ENCODE results near the gene RAP2A.

The RAP2A gene

DNA sequence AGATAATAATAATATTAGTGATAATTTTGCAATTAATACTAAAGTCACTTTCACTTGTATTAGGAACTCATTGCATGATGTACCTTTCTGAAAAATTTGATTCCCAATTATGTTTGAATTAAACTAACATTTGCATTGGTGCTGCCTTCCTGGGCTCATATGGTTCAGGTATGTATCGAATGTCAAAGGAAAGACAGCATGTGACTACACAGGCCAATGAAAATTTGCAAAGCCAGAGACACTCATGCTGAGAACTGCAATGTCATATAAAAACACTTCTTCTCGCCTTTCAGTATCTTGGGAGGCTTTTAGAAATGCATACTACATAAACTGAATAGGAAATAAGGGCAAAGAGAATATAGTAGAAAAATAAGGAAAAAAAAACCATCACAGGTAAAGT, 44.3 kb downstream of the RAP2A start:
- in situ Hi-C loops (cut with HindIII; ENCODE audit: low pct_ligation_motif_present, low pct_unique_long_range_greater_than_20kb, low sequenced_read_pairs): no loop called here
- DNase-seq: no peak

DNA sequence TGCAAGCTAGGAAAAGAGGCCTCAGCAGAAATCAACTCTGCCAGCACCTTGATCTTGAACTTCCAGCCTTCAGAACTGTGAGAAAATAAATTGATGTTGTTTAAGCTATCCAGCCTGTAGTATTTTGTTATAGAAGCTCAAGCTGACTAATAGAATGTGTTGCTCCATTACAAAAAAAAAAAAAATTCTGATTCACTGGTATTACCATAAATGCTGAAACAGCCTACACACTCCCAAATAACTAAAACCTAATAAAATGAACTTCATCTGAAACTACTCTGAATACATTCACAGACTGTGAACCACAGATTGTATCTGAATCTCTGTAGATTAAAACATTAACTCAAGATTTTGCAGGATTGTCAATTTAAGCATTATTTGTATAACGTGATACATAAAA, 49.5 kb downstream of the RAP2A start:
- no peak for DNase-seq
- in situ Hi-C loops (cut with HindIII; ENCODE audit: low pct_ligation_motif_present, low pct_unique_long_range_greater_than_20kb, low sequenced_read_pairs): no loop called here

DNA sequence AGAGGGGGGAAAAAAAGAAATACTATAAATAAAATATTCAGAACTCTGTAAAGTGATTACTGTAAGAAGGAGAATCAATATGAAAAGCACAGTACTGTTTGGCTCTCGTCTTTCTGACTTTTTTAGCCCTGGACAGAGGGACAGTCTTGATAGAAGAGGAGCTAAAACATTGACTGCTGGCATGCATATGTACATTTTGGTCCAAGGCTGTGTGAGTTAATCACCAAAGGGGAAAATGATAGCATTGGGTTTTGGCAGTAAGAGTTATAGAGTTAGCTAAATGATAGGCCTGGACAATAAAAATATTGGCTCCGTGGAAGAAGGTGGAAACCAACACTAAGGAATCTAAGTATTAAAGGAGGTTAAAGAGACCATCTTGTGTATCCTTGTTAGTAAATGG, 50.3 kb downstream of the RAP2A start:
- DNase-seq: no peak
- in situ Hi-C loops (cut with HindIII; ENCODE audit: low pct_ligation_motif_present, low pct_unique_long_range_greater_than_20kb, low sequenced_read_pairs): no loop called here

DNA sequence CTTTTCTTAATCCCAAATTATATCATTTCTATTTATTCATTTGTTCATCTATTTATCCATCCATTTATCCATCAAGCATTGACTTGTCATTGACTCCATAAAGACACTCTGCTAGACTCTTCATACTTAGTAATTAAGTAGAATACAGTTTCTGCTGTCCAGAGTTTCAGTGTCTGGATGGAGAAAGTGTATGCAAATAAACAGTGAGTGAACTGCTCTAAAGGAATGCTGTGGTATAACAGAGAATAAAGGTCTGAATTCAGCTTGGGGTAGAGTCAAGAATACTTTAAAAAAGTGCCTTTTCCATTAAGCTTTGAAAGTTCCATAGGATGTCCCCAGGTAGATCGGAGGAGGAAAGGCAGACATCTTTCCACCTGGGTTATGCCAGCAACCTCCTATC, 51.4 kb downstream of the RAP2A start:
- DNase-seq: no peak
- in situ Hi-C loops (cut with HindIII; ENCODE audit: low pct_ligation_motif_present, low pct_unique_long_range_greater_than_20kb, low sequenced_read_pairs): no loop called here

DNA sequence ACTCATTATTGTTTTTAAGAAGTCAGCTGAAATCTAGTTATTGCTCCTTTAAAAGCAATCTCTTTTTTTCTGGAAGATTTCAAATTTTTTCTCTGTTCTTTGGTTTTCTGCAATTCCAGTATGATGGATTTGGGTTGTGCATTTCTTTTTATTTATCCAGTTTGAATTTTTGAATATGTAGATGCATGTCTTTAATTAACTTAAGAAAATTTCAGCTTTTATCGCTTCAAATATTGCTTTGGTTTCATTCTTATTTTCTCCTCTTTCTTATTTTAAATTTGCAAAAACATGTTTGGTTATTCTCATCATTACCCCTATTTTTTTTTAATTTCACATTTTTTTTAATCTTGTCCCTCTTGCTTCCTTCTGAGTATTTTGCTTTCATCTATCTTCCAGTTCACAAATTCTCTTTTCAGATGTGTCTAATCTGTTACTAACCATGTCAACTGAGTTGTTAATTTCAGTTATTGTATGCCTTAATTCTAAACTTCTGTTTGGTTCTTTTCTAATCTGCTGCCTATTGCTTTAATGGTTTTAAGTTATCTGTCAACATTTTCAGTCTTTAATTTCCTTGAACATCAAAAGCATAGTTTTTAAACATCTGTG, 56.8 kb downstream of the RAP2A start:
- no peak for DNase-seq
- in situ Hi-C loops (cut with HindIII; ENCODE audit: low pct_ligation_motif_present, low pct_unique_long_range_greater_than_20kb, low sequenced_read_pairs): no loop called here

DNA sequence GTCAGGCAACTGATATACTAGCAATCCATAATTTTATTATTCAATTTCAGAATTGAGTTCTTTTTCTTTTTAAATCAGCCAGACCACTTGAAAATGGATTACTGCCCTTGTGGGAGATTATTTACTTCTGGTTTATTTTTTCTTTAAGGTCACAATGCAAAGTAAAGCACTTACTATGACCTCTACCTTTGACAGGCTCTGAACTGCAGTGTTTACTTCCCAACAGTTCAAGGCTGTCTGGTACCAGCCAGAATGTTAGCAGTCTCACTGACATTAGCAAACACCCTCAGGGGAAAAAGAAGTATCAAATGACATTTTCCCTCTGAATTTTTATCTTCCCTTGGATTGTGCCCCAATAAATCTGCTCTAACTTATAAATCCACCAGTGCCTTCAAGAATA, 57.5 kb downstream of the RAP2A start:
- in situ Hi-C loops (cut with HindIII; ENCODE audit: low pct_ligation_motif_present, low pct_unique_long_range_greater_than_20kb, low sequenced_read_pairs): no loop called here
- no peak for DNase-seq

DNA sequence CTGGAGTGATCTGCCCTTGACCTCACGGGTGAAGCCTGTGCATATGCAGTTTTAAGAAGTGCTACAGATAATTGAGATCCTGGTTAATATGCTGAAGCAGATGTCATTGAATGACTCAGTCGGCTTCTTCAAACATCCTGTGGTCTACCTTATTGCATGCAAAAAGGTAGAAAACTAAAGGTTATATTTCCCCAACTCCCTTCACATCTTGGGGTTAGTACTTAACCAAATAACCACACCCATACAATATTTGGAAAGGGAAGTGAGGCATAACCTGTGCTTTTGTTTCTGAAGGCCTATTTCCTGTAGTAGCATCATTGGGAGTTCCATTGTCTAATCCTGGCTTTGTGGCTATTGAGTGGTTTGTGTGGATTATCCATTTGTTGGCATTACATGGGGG, 58.3 kb downstream of the RAP2A start:
- no peak for DNase-seq
- in situ Hi-C loops (cut with HindIII; ENCODE audit: low pct_ligation_motif_present, low pct_unique_long_range_greater_than_20kb, low sequenced_read_pairs): no loop called here

DNA sequence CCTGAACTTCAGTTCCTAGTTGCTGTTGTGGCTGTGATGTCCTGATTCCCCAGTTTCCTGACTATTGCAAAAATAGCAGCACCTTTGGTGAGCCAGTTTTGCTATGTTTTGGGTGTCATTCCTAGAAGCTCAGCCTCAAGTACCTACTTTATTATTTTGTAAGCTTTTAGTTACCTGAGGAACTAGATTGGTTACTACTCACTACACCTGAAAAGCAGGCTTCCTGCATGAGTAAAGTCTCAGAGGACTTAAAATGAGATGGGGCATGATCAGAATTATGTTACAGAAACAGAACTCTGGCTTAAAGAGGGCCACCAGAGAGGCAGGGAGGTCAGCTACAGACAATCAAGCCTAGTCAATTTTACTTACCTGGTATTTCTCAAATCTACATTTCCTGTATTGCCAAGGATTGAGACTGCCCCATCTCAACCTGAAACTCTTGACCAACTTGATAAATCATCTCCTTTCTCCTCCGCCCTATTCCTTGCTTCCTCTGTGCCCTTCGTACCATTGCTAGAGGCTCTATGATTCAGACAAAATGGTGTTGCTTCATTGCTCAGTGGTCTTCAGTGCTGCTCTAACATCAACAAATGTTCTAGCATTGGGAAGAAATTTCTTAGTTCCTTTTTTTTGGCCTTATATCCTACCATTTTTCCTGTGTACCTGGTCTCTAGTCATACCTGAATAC, 58.9 kb downstream of the RAP2A start:
- in situ Hi-C loops (cut with HindIII; ENCODE audit: low pct_ligation_motif_present, low pct_unique_long_range_greater_than_20kb, low sequenced_read_pairs): no loop called here
- DNase-seq: no peak

DNA sequence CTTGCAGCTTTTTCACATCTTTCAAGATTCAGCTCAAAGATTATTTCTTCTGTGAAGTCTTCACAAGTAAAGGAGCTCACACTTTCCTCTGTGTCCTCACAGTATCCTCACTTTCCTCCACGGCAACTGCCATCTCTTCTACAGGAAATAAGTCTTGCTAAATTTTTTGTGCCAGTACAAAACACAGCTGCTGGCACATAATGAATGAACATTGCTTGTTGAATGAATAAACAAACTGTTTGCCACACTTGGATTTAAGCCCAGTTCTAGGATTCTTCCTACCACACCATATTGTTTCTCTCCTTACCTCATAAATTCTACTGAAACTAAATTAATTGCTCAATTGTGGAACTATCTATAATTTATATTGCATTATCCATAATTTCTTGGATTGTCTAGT, 59.5 kb downstream of the RAP2A start:
- in situ Hi-C loops (cut with HindIII; ENCODE audit: low pct_ligation_motif_present, low pct_unique_long_range_greater_than_20kb, low sequenced_read_pairs): no loop called here
- no peak for DNase-seq

DNA sequence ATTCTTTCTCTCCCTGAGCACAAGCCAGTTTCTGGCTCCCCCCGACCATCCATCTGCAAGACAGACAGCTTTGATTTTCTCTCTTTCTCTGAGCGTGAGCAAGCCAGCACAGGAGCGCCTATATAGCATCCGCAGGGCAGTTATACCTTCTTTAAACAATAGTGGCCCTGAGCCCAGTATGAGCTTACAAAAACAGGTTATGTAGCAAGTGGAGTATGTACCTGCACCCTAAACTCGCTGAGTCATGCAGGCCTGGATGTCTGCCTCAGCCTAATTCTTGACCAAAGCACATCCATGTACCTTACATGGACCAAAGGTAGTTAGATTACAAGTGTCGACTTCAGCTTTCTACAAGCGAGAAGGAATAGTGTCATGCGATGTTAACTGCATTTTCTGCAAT, 61.7 kb downstream of the RAP2A start:
- in situ Hi-C loops (cut with HindIII; ENCODE audit: low pct_ligation_motif_present, low pct_unique_long_range_greater_than_20kb, low sequenced_read_pairs): no loop called here
- no peak for DNase-seq

DNA sequence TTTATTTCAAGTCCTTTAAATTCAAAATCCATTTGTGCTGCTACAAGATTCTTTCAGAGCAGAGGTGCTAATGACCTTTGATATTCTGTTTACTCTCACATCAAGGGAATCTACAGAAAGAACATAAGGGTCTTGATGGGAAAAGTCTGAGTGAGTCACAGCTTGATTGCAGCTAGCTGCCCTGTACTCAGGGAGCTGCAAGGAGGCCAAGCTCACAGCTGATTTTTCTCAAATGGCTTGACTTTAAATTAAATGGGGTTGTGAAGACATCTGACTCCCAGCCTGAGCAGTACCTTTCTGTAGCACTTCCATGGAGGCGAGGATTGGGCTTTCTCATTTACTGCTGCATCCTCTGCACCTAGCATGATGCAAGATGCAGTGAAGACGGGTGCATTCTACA, 62.5 kb downstream of the RAP2A start:
- in situ Hi-C loops (cut with HindIII; ENCODE audit: low pct_ligation_motif_present, low pct_unique_long_range_greater_than_20kb, low sequenced_read_pairs): no loop called here
- DNase-seq: no peak

DNA sequence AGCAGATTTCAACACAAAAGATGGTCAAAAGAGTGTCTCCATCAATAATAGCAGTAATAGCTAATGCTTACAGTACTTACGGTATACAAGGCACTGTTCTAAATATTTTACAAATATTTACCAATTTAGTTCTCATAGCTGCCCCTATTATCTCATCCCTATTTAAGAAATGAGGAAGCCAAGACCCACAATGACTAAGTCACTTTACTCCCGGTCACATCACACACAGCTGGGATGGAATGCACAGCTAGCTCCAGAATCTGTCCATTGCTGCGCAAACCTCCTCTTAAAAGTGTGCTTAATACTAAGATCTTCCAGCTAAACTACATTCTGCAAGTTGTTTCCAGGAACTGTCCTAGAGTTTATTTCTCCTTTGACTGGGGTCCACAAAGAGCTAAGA, 63.4 kb downstream of the RAP2A start:
- no peak for DNase-seq
- in situ Hi-C loops (cut with HindIII; ENCODE audit: low pct_ligation_motif_present, low pct_unique_long_range_greater_than_20kb, low sequenced_read_pairs): no loop called here

DNA sequence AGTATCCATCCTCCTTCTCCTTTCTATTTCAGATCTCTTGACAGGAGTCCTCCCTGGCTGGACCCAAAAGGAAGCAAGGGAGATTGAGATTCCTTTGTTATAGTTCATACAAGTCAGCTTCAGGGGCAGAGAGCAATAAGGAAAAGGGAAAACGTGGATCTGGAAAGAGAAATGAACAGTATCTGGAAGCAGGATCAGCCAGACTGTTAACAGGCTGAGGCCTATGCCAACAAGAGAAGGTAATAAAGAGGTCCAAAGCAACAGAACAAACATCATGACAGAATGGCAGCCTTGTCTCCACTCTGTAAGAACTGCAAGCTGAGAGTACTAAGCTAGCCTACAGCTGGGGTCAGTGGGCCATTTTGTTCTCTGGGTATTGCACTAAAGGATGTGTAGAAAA, 64.5 kb downstream of the RAP2A start:
- no peak for DNase-seq

DNA sequence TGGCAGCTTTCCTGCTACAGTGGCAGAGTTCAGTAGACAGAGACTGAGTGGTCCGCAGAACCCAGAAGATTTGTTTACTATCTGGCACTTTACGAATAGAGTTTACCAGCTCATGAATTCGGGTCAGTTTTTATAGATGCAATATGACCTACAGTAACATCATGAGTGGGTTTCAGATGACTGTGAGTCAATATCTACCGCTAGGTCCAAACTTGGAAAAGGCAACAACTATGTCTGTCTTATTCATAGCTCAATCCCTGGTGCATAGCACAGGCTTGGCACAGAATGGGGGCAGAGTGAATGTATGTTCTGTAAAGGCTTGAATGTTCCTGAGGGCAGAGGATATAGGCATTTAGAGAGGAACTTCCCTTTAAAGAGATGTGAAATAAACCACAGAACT, 65.2 kb downstream of the RAP2A start:
- in situ Hi-C loops (cut with HindIII; ENCODE audit: low pct_ligation_motif_present, low pct_unique_long_range_greater_than_20kb, low sequenced_read_pairs): no loop called here
- DNase-seq: no peak

More for the DNA sequence above, 64.5 kb downstream of the RAP2A start:
- in situ Hi-C loops (cut with HindIII; ENCODE audit: low pct_ligation_motif_present, low pct_unique_long_range_greater_than_20kb, low sequenced_read_pairs): no loop called here

DNA sequence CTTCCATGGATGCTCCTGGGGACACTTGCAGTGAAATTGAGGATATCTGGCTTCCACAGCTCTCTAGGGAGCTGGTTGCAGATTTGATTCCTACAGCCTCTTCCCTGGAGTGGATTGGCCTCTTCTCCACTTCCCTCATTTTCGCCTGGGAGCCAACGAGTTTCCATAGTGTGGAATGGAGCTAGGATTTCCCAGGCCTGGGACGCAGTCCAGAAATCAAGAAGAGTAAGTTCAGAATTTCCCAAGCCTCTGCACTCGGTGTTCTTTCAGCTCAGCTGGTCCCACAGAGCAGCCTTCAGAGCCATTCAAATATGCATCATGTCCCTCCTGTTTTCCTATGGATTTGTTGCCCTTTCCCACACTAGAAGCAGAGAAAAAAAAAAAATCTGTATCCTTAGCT, 68.2 kb downstream of the RAP2A start:
- in situ Hi-C loops (cut with HindIII; ENCODE audit: low pct_ligation_motif_present, low pct_unique_long_range_greater_than_20kb, low sequenced_read_pairs): no loop called here
- no peak for DNase-seq

DNA sequence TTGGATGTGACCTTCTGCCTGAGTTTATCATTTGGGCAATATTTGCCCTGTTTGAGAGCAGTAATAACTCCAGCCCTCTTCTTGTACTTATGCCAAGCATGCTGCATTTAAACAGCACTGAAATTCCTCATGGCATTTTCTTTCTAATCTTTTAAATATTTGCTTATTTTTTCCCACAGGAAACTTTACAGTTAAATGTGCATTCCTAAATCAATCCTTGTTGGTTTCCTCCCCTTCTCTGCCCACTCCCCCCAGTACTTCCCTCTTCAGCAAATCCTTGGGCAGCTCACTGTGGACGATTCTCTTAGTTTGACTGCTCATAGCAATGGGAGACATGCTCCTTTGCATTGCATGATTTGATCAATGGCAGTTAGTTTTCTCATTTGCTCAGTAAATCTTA, 68.7 kb downstream of the RAP2A start:
- DNase-seq: no peak
- in situ Hi-C loops (cut with HindIII; ENCODE audit: low pct_ligation_motif_present, low pct_unique_long_range_greater_than_20kb, low sequenced_read_pairs): no loop called here

DNA sequence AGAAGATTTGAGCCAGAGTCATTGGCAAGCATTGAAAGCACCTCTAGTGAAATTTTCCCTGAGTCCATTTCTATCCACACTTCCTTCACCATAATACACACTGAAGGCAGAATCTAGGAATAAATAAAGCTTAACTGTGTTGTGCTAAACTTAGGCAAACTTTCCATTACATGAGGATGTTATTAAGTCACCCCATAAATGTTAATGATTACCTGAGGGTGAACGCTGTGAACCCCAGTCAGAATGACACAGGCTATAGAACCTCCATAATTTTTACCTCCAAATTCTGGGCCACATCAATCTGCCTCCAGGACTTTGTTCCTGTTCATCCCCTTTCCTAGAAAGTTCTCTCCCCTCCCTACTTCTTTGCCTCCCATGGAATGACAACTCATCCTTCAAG, 71.0 kb downstream of the RAP2A start:
- DNase-seq: no peak
- in situ Hi-C loops (cut with HindIII; ENCODE audit: low pct_ligation_motif_present, low pct_unique_long_range_greater_than_20kb, low sequenced_read_pairs): no loop called here

DNA sequence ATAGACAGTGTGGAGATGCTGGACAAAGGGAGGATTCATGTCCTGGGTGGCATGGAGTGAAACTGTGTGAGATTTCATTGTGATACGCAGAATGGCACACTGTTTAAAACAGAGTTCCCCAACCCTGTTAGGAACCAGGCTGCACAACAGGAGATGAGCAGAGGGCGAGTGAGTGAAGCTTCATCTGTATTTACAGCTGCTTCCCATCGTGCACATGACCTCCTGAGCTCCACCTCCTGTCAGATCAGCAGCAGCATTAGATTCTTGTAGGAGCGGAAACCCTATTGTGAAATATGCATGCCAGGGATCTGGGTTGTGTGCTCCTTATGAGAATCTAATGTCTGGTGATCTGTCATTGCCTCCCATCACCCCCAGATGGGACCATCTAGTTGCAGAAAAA, 72.5 kb downstream of the RAP2A start:
- no peak for DNase-seq
- in situ Hi-C loops (cut with HindIII; ENCODE audit: low pct_ligation_motif_present, low pct_unique_long_range_greater_than_20kb, low sequenced_read_pairs): no loop called here

DNA sequence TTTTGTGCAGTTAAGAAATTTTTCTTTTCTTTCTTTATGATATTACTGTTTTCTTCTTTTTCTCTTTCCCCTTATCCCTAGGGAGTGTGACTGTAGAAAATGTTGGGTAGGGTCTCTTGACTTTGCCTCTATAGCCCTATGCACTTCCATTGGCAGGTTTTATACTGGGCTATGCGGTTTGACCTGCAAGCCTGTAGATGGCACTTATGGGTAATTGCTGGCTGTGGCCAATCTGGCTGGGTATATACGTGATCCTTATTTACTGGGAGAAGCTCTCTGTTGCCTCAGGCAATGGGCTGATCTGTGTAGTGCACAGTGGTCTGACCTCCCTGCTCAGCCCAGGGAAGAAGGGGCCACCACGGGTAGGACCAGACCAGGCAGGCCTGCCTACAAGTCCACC, 78.8 kb downstream of the RAP2A start:
- in situ Hi-C loops (cut with HindIII; ENCODE audit: low pct_ligation_motif_present, low pct_unique_long_range_greater_than_20kb, low sequenced_read_pairs): no loop called here
- DNase-seq: no peak

DNA sequence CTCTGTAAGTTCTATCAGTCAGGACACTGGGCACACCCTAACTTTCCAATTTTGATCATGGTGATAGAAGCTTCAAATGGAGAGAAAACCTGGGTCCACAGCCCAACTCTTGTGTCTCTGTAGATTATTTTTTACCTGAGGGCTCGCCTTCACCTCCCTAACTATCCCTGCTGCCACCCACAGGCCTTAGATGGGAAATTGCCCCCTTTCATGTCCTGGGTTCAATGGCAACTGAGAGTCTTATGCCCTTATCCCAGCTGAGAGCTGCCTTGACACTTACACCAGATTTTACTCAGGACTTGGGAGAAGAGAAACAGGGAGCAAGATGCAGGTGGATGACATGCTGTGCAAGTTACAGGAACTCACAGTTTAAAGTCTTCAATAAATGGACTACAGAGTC, 81.7 kb downstream of the RAP2A start:
- in situ Hi-C loops (cut with HindIII; ENCODE audit: low pct_ligation_motif_present, low pct_unique_long_range_greater_than_20kb, low sequenced_read_pairs): no loop called here
- no peak for DNase-seq

DNA sequence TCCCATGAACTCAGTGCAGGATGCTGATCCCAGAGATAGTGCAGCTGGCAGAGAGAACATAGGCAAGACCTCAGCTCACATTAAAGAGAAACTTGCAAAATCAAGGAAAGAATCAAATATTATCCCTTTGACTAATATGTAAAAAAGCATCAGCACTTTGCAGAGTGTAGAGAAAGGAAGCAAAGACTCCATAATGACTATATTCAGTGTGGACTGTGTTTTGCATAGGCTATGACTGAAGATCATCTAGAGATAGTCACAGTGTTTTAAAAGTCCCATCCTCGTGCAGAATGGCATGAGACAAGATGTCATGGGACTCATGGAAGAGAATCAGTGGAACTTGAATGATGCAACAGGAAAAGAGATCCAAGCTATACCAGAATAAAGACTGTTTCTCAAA, 84.0 kb downstream of the RAP2A start:
- in situ Hi-C loops (cut with HindIII; ENCODE audit: low pct_ligation_motif_present, low pct_unique_long_range_greater_than_20kb, low sequenced_read_pairs): no loop called here
- no peak for DNase-seq

Measured in ACHN (cell line).